A673 (cell line): ENCODE results near the gene STAMBPL1.

ENCODE experiments used
- CTCF ChIP-seq: fragments of 300-800, 200-600 bp; sonication (generic); conservative IDR thresholded peaks from 2 replicates; pipeline ENCODE4 v1.5.1; 2017; ENCODE audit warnings: low read depth, mild to moderate bottlenecking, antibody characterized with exemption, low read length, moderate library complexity, mixed read lengths
- EZH2 ChIP-seq: fragments of 200-600 bp; sonication (generic); IDR thresholded peaks from 2 replicates; pipeline ENCODE4 v1.6.1; 2017; ENCODE audit warnings: borderline replicate concordance, low read depth, mild to moderate bottlenecking, mixed read lengths, antibody characterized with exemption, low read length; ENCODE audit not compliant: poor library complexity, severe bottlenecking

- TF ChIP-seq CTCF (no peak), EZH2 (no peak)
These were observed 28.3 kb upstream of the STAMBPL1 start, which contains the start of gene ANKRD22 for GRCh38 chr10:88851706-88852105.
